Activated CD4-positive, alpha-beta memory T cell treated with anti-CD3 and anti-CD28 coated beads, Interleukin-2, amount 10 ng/mL, durations not matched to agents 7 days and 5 days (primary cell): ENCODE results near the gene SNX11. TPM values are rescaled to one million over a fixed set of nuclear protein-coding genes. Genes with fewer than 3 reads are reported as not detected.

Experiments used
- CTCF ChIA-PET: fragments of 350-600 bp; sonication (Branson Sonifier 250); formaldehyde crosslinking; loops from one replicate; lab custom pipeline; 2021; ENCODE audit warnings: antibody characterized with exemption, inconsistent platforms; lab: Charles Lee
- POLR2A ChIA-PET: fragments of 350-600 bp; sonication (Branson Sonifier 250); formaldehyde crosslinking; loops from one replicate; lab custom pipeline; 2021; ENCODE audit warnings: antibody characterized with exemption; lab: Charles Lee
- DNase-seq: peaks from one replicate; pipeline ENCODE4 v3.0.0-alpha.2; 2020
- H3K27ac Mint-ChIP-seq: one replicate; pipeline ENCODE4 v1.8.0; 2021; ENCODE audit warnings: mild to moderate bottlenecking, mixed read lengths
- H3K27me3 Mint-ChIP-seq: one replicate; pipeline ENCODE4 v1.8.0; 2021; ENCODE audit warnings: mixed read lengths
- H3K36me3 Mint-ChIP-seq: one replicate; pipeline ENCODE4 v1.8.0; 2021; ENCODE audit warnings: low read depth, mixed read lengths
- H3K4me1 Mint-ChIP-seq: one replicate; pipeline ENCODE4 v1.8.0; 2021; ENCODE audit warnings: mixed read lengths
- H3K4me3 Mint-ChIP-seq: one replicate; pipeline ENCODE4 v1.8.0; 2021; ENCODE audit warnings: mild to moderate bottlenecking, mixed read lengths
- H3K9me3 Mint-ChIP-seq: one replicate; pipeline ENCODE4 v1.8.0; 2021; ENCODE audit warnings: mixed read lengths
- total RNA-seq, 2 experiments: library from RNA; stranded (reverse); gene quantifications; one replicate each; pipeline ENCODE4 v1.2.3, GENCODE V29; 2021

The SNX11 gene
- total RNA-seq, 2 experiments from 2014 or later: 22.6 to 22.8 TPM

DNA sequence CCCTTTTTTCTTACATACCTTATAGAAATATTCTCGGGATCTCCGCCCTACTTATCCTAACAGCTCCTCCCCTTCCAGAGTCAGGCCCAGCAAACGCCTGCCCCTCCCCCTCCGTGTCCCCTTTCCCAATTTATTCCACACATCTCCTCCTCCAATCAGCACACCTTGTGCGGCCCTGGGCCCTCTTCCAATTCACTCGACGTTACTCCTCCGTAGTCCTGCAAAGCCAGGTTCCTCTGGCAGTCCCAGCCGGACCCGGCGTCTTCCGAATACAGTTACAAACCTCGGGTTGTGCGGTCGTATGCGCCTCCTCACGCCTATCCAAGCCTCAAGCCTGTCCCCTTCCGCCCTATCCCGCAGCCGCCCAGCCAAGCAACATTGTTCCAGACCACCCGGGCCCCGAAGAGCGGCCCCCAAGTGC lies 7.0 kb upstream of the SNX11 start:
- H3K4me1 Mint-ChIP-seq: peaks cover 60% of the 10 kb centered on the region
- H3K4me3 Mint-ChIP-seq: peak overlapping the region; percentile 94
- H3K9me3 Mint-ChIP-seq: peaks cover 8% of the 10 kb centered on the region
- ChIA-PET CTCF (interaction anchor here (0.6 to 3.8 kb wide), 7 partner anchors 12 to 949 kb away, joined by 3 to 14 read pairs (median 3); no protein-coding TSS in a partner anchor), POLR2A (interaction anchor here (0.7 to 2.4 kb wide), 10 partner anchors 11 to 160 kb away, joined by 3 to 12 read pairs (median 3); partner anchors contain the start of genes CDK5RAP3, NFE2L1 and PNPO)
- no peaks in the 10 kb centered on the region for H3K27me3 Mint-ChIP-seq
- peak overlapping the region; percentile 85 for H3K27ac Mint-ChIP-seq
- no peak for DNase-seq
- H3K36me3 Mint-ChIP-seq: peaks cover 20% of the 10 kb centered on the region

DNA sequence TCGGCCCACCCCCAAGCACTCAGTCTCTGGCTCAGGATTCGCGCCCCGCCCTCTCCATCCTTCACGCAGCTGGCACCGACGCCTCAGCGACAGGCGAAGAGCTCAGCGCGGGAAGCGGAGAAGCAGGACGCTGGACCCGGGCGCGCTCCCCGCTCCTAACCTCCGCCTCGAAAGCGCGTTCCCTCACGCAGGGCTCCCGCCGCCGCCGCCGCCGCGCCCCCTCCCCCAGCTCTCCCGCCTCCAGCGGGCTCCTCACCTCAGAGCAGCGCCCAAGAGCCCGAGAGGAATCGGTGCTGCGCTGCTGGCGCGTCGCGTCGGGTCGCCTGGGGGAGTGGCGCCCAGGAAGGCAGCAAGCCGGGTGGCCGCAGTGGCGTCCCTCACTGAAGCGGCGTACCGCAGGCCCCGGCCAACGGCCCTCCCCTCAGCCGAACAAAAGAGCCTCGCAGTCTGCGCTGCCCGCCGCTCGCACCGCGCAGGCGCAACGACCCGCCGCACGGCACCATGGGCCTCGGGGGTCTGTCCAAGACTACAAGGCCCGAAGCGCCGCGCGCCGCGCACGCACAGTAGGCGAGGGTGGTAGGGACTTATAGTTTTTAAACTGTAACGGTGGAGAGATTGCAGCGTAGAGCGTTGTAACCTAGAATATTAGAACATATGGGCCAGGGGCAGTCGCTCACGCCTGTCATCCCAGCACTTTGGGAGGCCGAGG lies 6.4 kb upstream of the SNX11 start, which contains the start of gene CBX1:
TSS of gene CBX1 (minus strand) at position 467 of the 709 bp plus-strand sequence. CDS start 24,474 bp downstream, outside the sequence.
- peaks cover 8% of the 10 kb centered on the region for H3K9me3 Mint-ChIP-seq
- H3K27ac Mint-ChIP-seq: peak within 1 kb of the TSS; percentile 85
- DNase-seq: peak; percentile 95
- H3K4me1 Mint-ChIP-seq: peaks cover 57% of the 10 kb centered on the region
- POLR2A ChIA-PET: interaction anchor here (0.7 to 2.4 kb wide), 10 partner anchors 10 to 160 kb away, joined by 3 to 12 read pairs (median 3); partner anchors contain the start of genes CDK5RAP3, NFE2L1 and PNPO
- H3K27me3 Mint-ChIP-seq: no peaks in the 10 kb centered on the region
- H3K4me3 Mint-ChIP-seq: peak within 1 kb of the TSS; percentile 94
- CTCF ChIA-PET: interaction anchor here (0.6 to 1.8 kb wide), 5 partner anchors 21 to 950 kb away, joined by 3 to 4 read pairs (median 3); no protein-coding TSS in a partner anchor
- peaks cover 20% of the 10 kb centered on the region for H3K36me3 Mint-ChIP-seq

DNA sequence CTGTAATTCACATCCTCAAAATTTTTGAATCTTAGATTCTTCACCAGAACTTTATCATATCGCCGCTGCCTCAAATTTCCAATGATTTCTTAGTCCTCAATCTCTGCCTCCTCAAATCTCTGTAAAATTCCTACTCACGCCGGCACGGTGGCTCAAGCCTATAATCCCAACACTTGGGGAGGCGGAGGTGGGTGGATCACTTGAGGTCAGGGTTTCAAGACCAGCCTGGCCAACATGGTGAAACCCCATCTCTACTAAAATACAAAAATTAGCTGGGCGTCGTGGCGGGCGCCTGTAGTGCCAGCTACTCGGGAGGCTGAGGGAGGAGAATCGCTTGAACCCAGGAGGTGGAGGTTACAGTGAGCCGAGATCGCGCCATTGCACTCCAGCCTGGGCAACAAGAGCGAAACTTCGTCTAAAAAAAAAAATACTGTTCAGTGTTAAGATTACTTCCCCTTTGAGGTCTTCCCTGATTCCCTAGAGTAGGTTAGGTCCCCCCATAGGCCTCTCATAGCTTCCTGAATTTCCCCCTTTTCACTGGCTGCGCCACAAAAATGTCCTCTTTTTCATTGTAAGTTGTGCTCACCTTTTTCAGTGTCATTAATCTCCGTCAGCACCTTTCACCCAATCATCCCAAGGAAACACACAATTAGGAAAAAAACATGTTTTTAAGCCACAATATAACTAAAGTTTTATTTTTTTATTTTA lies 5.4 kb upstream of the SNX11 start:
- CTCF ChIA-PET: interaction anchor here (1.8 kb wide), 1 partner anchor 66 kb away, joined by 4 read pairs; no protein-coding TSS in a partner anchor
- Mint-ChIP-seq H3K27me3 (no peaks in the 10 kb centered on the region), H3K9me3 (peaks cover 8% of the 10 kb centered on the region), H3K27ac (peak overlapping the region; percentile 85), H3K36me3 (peaks cover 20% of the 10 kb centered on the region), H3K4me3 (peak overlapping the region; percentile 94), H3K4me1 (peaks cover 63% of the 10 kb centered on the region)
- POLR2A ChIA-PET: interaction anchor here (0.6 to 2.4 kb wide), 4 partner anchors 21 to 161 kb away, joined by 3 to 12 read pairs (median 4); partner anchors contain the start of gene NFE2L1
- no peak for DNase-seq

- DNase-seq: peak; percentile 42
- Mint-ChIP-seq H3K9me3 (peaks cover 8% of the 10 kb centered on the region), H3K4me1 (peaks cover 63% of the 10 kb centered on the region), H3K27ac (peak overlapping the region; percentile 69), H3K27me3 (no peaks in the 10 kb centered on the region), H3K4me3 (no peak overlapping the region), H3K36me3 (peaks cover 20% of the 10 kb centered on the region)
- POLR2A ChIA-PET: interaction anchor here (0.5 to 7.3 kb wide), 6 partner anchors 28 to 162 kb away, joined by 3 to 49 read pairs (median 4); partner anchors contain the start of genes CDK5RAP3 and NFE2L1
- CTCF ChIA-PET: interaction anchor here (0.9 kb wide), 1 partner anchor 156 kb away, joined by 3 read pairs; no protein-coding TSS in a partner anchor
Observed at GRCh38 chr17:48102798-48103715, 4.5 kb upstream of the SNX11 start.

GRCh38 chr17:48104440-48104839 lies 3.1 kb upstream of the SNX11 start:
- Mint-ChIP-seq H3K36me3 (peaks cover 20% of the 10 kb centered on the region), H3K4me1 (peaks cover 68% of the 10 kb centered on the region), H3K9me3 (peaks cover 8% of the 10 kb centered on the region), H3K27ac (peak overlapping the region; percentile 2), H3K4me3 (no peak overlapping the region), H3K27me3 (no peaks in the 10 kb centered on the region)
- ChIA-PET CTCF (no interaction called here), POLR2A (interaction anchor here (7.3 kb wide), 1 partner anchor 56 kb away, joined by 49 read pairs; the partner anchor contains the start of gene NFE2L1)
- no peak for DNase-seq

- no peaks in the 10 kb centered on the region for H3K27me3 Mint-ChIP-seq
- CTCF ChIA-PET: interaction anchor here (1.3 to 4.3 kb wide), 8 partner anchors 9 to 529 kb away, joined by 3 to 29 read pairs (median 8); partner anchors contain the start of gene CDK5RAP3
- peaks cover 72% of the 10 kb centered on the region for H3K4me1 Mint-ChIP-seq
Observed at GRCh38 chr17:48106802-48107136, 797 bp upstream of the SNX11 start.

GRCh38 chr17:48110761-48111160 lies 3.2 kb downstream of the SNX11 start:
- ChIA-PET CTCF (interaction anchor here (0.6 to 1.5 kb wide), 3 partner anchors 37 to 186 kb away, joined by 3 to 4 read pairs (median 3); no protein-coding TSS in a partner anchor), POLR2A (no interaction called here)
- Mint-ChIP-seq H3K27ac (no peak overlapping the region), H3K9me3 (no peaks in the 10 kb centered on the region), H3K4me3 (no peak overlapping the region), H3K27me3 (no peaks in the 10 kb centered on the region), H3K36me3 (peaks cover 23% of the 10 kb centered on the region), H3K4me1 (peaks cover 61% of the 10 kb centered on the region)
- DNase-seq: no peak

More at GRCh38 chr17:48106802-48107136, 797 bp upstream of the SNX11 start:
- POLR2A ChIA-PET: interaction anchor here (0.7 to 7.3 kb wide), 9 partner anchors 9 to 735 kb away, joined by 3 to 49 read pairs (median 5); partner anchors contain the start of genes NFE2L1 and SP2
- peaks cover 8% of the 10 kb centered on the region for H3K9me3 Mint-ChIP-seq
- H3K4me3 Mint-ChIP-seq: peak overlapping the region; percentile 94
- H3K27ac Mint-ChIP-seq: peak overlapping the region; percentile 85
- DNase-seq: no peak
- peaks cover 19% of the 10 kb centered on the region for H3K36me3 Mint-ChIP-seq

GRCh38 chr17:48111937-48112241 lies 4.3 kb downstream of the SNX11 start:
- H3K36me3 Mint-ChIP-seq: peaks cover 23% of the 10 kb centered on the region
- no peak overlapping the region for H3K4me3 Mint-ChIP-seq
- peaks cover 56% of the 10 kb centered on the region for H3K4me1 Mint-ChIP-seq
- H3K27ac Mint-ChIP-seq: peak overlapping the region; percentile 2
- H3K27me3 Mint-ChIP-seq: no peaks in the 10 kb centered on the region
- CTCF ChIA-PET: interaction anchor here (0.6 to 4.7 kb wide), 10 partner anchors 12 to 98 kb away, joined by 3 to 29 read pairs (median 6); no protein-coding TSS in a partner anchor
- POLR2A ChIA-PET: interaction anchor here (0.6 to 1.8 kb wide), 5 partner anchors 11 to 142 kb away, joined by 3 to 6 read pairs (median 5); partner anchors contain the start of gene CBX1
- no peak for DNase-seq
- no peaks in the 10 kb centered on the region for H3K9me3 Mint-ChIP-seq

GRCh38 chr17:48113201-48113676 lies 5.7 kb downstream of the SNX11 start:
- Mint-ChIP-seq H3K4me3 (no peak overlapping the region), H3K27ac (peak overlapping the region; percentile 85), H3K4me1 (peaks cover 46% of the 10 kb centered on the region), H3K36me3 (peaks cover 29% of the 10 kb centered on the region), H3K27me3 (no peaks in the 10 kb centered on the region), H3K9me3 (no peaks in the 10 kb centered on the region)
- POLR2A ChIA-PET: interaction anchor here (0.7 to 1.8 kb wide), 8 partner anchors 8 to 67 kb away, joined by 3 to 7 read pairs (median 4); partner anchors contain the start of gene CBX1
- peak; percentile 69 for DNase-seq
- CTCF ChIA-PET: interaction anchor here (0.6 to 4.7 kb wide), 11 partner anchors 11 to 1318 kb away, joined by 3 to 29 read pairs (median 5); no protein-coding TSS in a partner anchor

GRCh38 chr17:48121923-48122664 lies 14.5 kb downstream of the SNX11 start:
- Mint-ChIP-seq H3K27me3 (no peaks in the 10 kb centered on the region), H3K36me3 (peaks cover 61% of the 10 kb centered on the region), H3K27ac (no peak overlapping the region), H3K4me3 (no peak overlapping the region), H3K9me3 (no peaks in the 10 kb centered on the region), H3K4me1 (peaks cover 4% of the 10 kb centered on the region)
- POLR2A ChIA-PET: interaction anchor here (1.0 to 1.1 kb wide), 2 partner anchors 9 to 14 kb away, joined by 3 to 4 read pairs; partner anchors contain the start of gene SNX11
- CTCF ChIA-PET: interaction anchor here (2.2 kb wide), 1 partner anchor 42 kb away, joined by 12 read pairs; no protein-coding TSS in a partner anchor
- DNase-seq: no peak

- POLR2A ChIA-PET: no interaction called here
- H3K27ac Mint-ChIP-seq: no peak overlapping the region
- no peak overlapping the region for H3K4me3 Mint-ChIP-seq
- no peak for DNase-seq
- peaks cover 4% of the 10 kb centered on the region for H3K4me1 Mint-ChIP-seq
- no peaks in the 10 kb centered on the region for H3K9me3 Mint-ChIP-seq
- peaks cover 64% of the 10 kb centered on the region for H3K36me3 Mint-ChIP-seq
- H3K27me3 Mint-ChIP-seq: no peaks in the 10 kb centered on the region
- CTCF ChIA-PET: interaction anchor here (1.3 to 2.7 kb wide), 5 partner anchors 10 to 514 kb away, joined by 4 to 12 read pairs (median 5); no protein-coding TSS in a partner anchor
Observed at GRCh38 chr17:48122665-48123045, 15.1 kb downstream of the SNX11 start.
